OCI-LY1 (cell line): ENCODE data around the gene CFAP43.
"Not testable (repeated sequence)": the region's sequence is repeated elsewhere in the genome, so short reads cannot be mapped to it uniquely, and the experiment has no call there.

ENCODE experiments used
- H2AFZ ChIP-seq: fragments of 200-600 bp; sonication (generic), shearing (Covaris generic); 2 replicates; pipeline ENCODE4 v1.6.0; 2014; ENCODE audit warnings: antibody characterized with exemption, mild to moderate bottlenecking, low read length
- H3F3A ChIP-seq: fragments of 200-600 bp; sonication (generic), shearing (Covaris generic); 2 replicates; pipeline ENCODE4 v1.6.0; 2014; ENCODE audit warnings: mild to moderate bottlenecking, antibody characterized with exemption, low read length, moderate library complexity; ENCODE audit not compliant: insufficient read depth
- H3K27ac ChIP-seq: fragments of 200-600 bp; sonication (generic); 2 replicates; pipeline ENCODE4 v1.5.1; 2014; ENCODE audit warnings: low read length, mixed run types, mild to moderate bottlenecking, low read depth; ENCODE audit not compliant: poor library complexity, severe bottlenecking
- H3K27me3 ChIP-seq: fragments of 200-600 bp; sonication (generic); 2 replicates; pipeline ENCODE4 v1.6.0; 2014; ENCODE audit warnings: antibody characterized with exemption, mild to moderate bottlenecking, low read length, moderate library complexity; ENCODE audit not compliant: insufficient read depth
- H3K36me3 ChIP-seq: fragments of 200-600 bp; sonication (generic); 2 replicates; pipeline ENCODE4 v1.6.1; 2014; ENCODE audit warnings: mild to moderate bottlenecking, antibody characterized with exemption, low read length, moderate library complexity, mixed read lengths; ENCODE audit not compliant: insufficient read depth
- H3K4me1 ChIP-seq: fragments of 200-600 bp; sonication (generic); 2 replicates; pipeline ENCODE4 v1.5.1; 2014; ENCODE audit warnings: mild to moderate bottlenecking, low read length, moderate library complexity; ENCODE audit not compliant: insufficient read depth, severe bottlenecking
- H3K4me2 ChIP-seq: fragments of 200-600 bp; sonication (generic), shearing (Covaris generic); 2 replicates; pipeline ENCODE4 v1.6.1; 2014; ENCODE audit warnings: low read length
- H3K4me3 ChIP-seq: fragments of 200-600 bp; sonication (generic); 2 replicates; pipeline ENCODE4 v1.5.1; 2014; ENCODE audit warnings: low read length, low read depth, mild to moderate bottlenecking, mixed read lengths; ENCODE audit not compliant: poor library complexity, severe bottlenecking
- H3K79me2 ChIP-seq: fragments of 200-600 bp; shearing (Covaris generic); 2 replicates; pipeline ENCODE4 v1.6.1; 2016; ENCODE audit warnings: mixed run types, low read length, mixed read lengths; ENCODE audit not compliant: insufficient read depth
- H3K9ac ChIP-seq: fragments of 200-600 bp; sonication (generic), shearing (Covaris generic); 2 replicates; pipeline ENCODE4 v1.6.1; 2014; ENCODE audit warnings: mild to moderate bottlenecking, low read length, mixed read lengths
- H3K9me2 ChIP-seq: fragments of 200-600 bp; sonication (generic), shearing (Covaris generic); 2 replicates; pipeline ENCODE4 v1.6.1; 2014; ENCODE audit warnings: low read depth, mild to moderate bottlenecking, low read length, mixed read lengths
- H3K9me3 ChIP-seq: fragments of 200-600 bp; shearing (Covaris generic); 2 replicates; pipeline ENCODE4 v1.6.1; 2014; ENCODE audit warnings: low read length, mixed read lengths
- H4K20me1 ChIP-seq: fragments of 200-600 bp; sonication (generic), shearing (Covaris generic); 2 replicates; pipeline ENCODE4 v1.6.0; 2016; ENCODE audit warnings: mild to moderate bottlenecking, low read length; ENCODE audit not compliant: insufficient read depth
- CTCF ChIP-seq: fragments of 200-600 bp; sonication (generic), shearing (Covaris generic); IDR thresholded peaks from 2 replicates; pipeline ENCODE4 v1.5.1; 2017; ENCODE audit warnings: mild to moderate bottlenecking, antibody characterized with exemption, low read length, moderate library complexity, mixed read lengths
- EZH2 ChIP-seq: fragments of 200-600 bp; sonication (generic), shearing (Covaris generic); IDR thresholded peaks from 2 replicates; pipeline ENCODE4 v1.8.0; 2017; ENCODE audit warnings: borderline replicate concordance, mixed run types, mild to moderate bottlenecking, antibody characterized with exemption, low read length, moderate library complexity, mixed read lengths

Gene CFAP43

GRCh38 chr10:104246976-104247375, 14.8 kb upstream of the CFAP43 start:
- Histone ChIP-seq H3K4me3 (no peak overlapping the region), H3K36me3 (no peaks in the 10 kb centered on the region), H3K27me3 (no peaks in the 10 kb centered on the region), H3K4me2 (no peak overlapping the region), H3K9me2 (no peaks in the 10 kb centered on the region; the same call in 1 of the 2 replicates), H3K79me2 (no peaks in the 10 kb centered on the region), H2AFZ (no peak overlapping the region), H3F3A (no peaks in the 10 kb centered on the region), H3K9me3 (peaks cover 13% of the 10 kb centered on the region; the same call in 1 of the 2 replicates), H3K4me1 (no peaks in the 10 kb centered on the region), H3K9ac (no peak overlapping the region), H4K20me1 (no peaks in the 10 kb centered on the region), H3K27ac (no peak overlapping the region)
- TF ChIP-seq EZH2 (no peak), CTCF (no peak)

- no peaks in the 10 kb centered on the region for H3K4me1 ChIP-seq
- H3K9ac ChIP-seq: no peak overlapping the region
- no peaks in the 10 kb centered on the region for H3K27me3 ChIP-seq
- H3K4me2 ChIP-seq: no peak overlapping the region
- no peaks in the 10 kb centered on the region; the same call in 1 of the 2 replicates for H3K9me2 ChIP-seq
- no peaks in the 10 kb centered on the region for H3F3A ChIP-seq
- peaks cover 13% of the 10 kb centered on the region; the same call in 1 of the 2 replicates for H3K9me3 ChIP-seq
- H2AFZ ChIP-seq: no peak overlapping the region
- no peaks in the 10 kb centered on the region for H4K20me1 ChIP-seq
- H3K4me3 ChIP-seq: no peak overlapping the region
- no peak overlapping the region for H3K27ac ChIP-seq
- H3K79me2 ChIP-seq: no peaks in the 10 kb centered on the region
- no peaks in the 10 kb centered on the region for H3K36me3 ChIP-seq
- TF ChIP-seq EZH2: no peak
- no peak for TF ChIP-seq CTCF
Measured at GRCh38 chr10:104245066-104245632, 13.0 kb upstream of the CFAP43 start.

GRCh38 chr10:104243512-104243911, 11.3 kb upstream of the CFAP43 start:
- H3K9me2 ChIP-seq: no peaks in the 10 kb centered on the region; the same call in 1 of the 2 replicates
- no peaks in the 10 kb centered on the region for H3K4me1 ChIP-seq
- no peak overlapping the region for H3K4me2 ChIP-seq
- no peak overlapping the region for H2AFZ ChIP-seq
- no peak overlapping the region for H3K9ac ChIP-seq
- H3K9me3 ChIP-seq: peaks cover 13% of the 10 kb centered on the region; the same call in 1 of the 2 replicates
- TF ChIP-seq EZH2 (no peak), CTCF (no peak)
- H3K27me3 ChIP-seq: no peaks in the 10 kb centered on the region
- H3K36me3 ChIP-seq: no peaks in the 10 kb centered on the region
- no peak overlapping the region for H3K27ac ChIP-seq
- no peak overlapping the region for H3K4me3 ChIP-seq
- H3F3A ChIP-seq: no peaks in the 10 kb centered on the region
- no peaks in the 10 kb centered on the region for H4K20me1 ChIP-seq
- H3K79me2 ChIP-seq: no peaks in the 10 kb centered on the region

- not testable (repeated sequence) for H3K27me3 ChIP-seq, H3K4me1 ChIP-seq, H3K4me3 ChIP-seq, H3K79me2 ChIP-seq, H3F3A ChIP-seq, H3K4me2 ChIP-seq, H3K27ac ChIP-seq, H3K9ac ChIP-seq, H3K36me3 ChIP-seq, H2AFZ ChIP-seq, H4K20me1 ChIP-seq, H3K9me2 ChIP-seq
- H3K9me3 ChIP-seq: peaks cover 13% of the 10 kb centered on the region; the same call in 1 of the 2 replicates
Measured at GRCh38 chr10:104243009-104243408, 10.8 kb upstream of the CFAP43 start.
